GM04504 (cell line): Measurements from ENCODE around the gene ZNF385B.
A peak's percentile ranks its signal among the peaks of the same experiment; 100 is the strongest.

ENCODE experiments used
- DNase-seq: peaks from one replicate; pipeline ENCODE4 v3.0.0-alpha.2; 2012; ENCODE audit warnings: low read depth

The ZNF385B gene

GRCh38 chr2:179588486-179589145 lies 272.8 kb downstream of the ZNF385B start:
- DNase-seq: no peak

- no peak for DNase-seq
These were observed 276.7 kb downstream of the ZNF385B start for GRCh38 chr2:179584760-179585159.

- DNase-seq: no peak
These were observed 279.8 kb downstream of the ZNF385B start for GRCh38 chr2:179581605-179582004.

GRCh38 chr2:179580378-179581146 lies 280.9 kb downstream of the ZNF385B start:
- DNase-seq: no peak

DNA sequence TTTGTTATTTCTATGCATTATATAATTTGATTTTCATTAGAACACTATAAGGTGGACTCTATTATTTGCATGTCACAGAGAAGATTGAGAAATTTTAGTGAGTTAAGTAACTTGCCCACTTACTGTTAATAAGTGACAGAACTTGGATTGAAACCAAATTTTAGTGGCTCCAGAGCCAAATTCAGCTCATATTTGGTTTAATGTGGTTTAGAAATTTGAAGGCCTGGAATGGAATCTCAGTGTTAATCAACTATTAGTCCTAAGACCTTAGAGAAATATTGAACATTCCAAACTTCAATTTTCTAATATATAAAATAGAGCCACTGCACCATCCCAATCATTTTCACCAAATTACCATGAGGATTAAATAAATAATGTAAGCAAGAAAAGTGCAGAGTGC lies 281.6 kb downstream of the ZNF385B start:
- no peak for DNase-seq

- DNase-seq: no peak
These were observed 283.1 kb downstream of the ZNF385B start for GRCh38 chr2:179578171-179578916.

DNA sequence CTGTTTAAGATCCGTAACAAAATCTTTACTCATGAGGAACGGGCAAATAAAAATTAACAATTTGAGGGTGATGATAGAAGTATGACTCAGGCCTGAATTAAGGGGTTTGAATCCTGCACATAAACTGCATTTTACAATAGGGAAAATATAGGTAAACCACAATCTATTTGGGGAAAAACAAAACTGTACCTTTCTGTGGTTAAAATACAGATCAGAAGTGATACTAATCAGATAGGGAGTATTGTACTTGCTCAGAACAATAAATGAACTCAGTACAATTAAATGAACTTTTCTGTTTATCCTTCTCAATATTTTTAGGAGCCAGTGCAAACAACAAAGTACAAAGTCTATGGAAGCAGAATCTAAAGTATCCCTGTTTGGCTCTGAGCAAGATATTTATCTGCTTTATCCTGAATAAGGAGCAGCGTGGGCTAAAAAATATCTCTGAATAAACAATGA lies 287.3 kb downstream of the ZNF385B start:
- DNase-seq: no peak

DNA sequence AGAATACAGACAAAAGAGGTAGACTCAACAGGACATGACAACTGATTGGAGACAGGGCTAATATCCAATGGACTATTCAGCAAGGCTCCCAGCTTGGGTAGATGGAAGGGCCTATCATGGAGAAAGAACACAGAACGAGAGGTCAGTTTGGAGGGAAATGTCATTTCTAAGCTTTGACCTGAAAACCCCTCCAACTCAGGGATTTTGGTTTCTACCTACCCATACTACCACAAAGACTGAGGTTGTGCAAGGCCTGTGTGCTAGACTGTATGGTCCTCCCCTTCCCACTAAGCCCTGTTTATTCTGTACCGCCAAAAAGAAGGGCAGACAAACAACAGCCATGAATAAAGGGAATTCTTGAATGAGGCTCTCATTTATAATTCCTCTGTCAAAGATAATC lies 288.9 kb downstream of the ZNF385B start:
- no peak for DNase-seq

DNA sequence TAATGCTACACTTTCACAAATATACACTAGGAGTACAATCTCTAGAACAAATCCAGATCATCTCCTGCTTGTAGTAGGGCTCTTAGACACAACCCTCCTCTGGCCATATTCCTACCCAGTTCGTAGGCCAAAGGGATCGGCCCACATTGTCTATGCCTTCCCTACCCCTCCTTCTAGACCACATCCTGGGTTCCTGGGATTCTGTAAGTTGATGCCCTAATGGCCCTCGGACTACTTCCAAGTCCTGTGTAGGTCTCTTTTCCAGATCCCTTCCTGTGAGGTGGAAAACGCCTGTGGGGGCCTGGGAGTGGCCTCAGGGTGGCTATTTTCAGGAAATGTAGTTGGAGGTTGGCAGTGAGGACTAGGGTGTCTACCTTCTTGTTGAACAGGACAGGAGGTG lies 289.7 kb downstream of the ZNF385B start:
- DNase-seq: no peak

DNA sequence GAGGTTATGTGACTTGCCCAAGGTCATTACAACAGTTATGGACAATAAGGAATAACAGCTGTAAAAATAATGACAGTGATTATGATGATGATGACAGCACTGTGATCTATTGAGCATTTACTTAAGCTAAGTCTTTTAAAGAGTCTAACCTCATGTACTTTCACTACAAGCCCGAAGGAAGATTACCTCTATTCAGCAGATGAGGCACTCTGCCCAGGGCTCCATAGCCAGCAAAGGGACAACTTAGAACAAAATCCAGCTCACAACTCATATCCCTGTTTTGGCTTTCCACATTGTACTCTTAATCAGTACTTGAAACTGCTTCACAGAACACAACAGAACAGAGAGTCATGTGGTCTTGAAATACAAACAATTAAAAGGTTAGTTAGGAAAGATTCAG lies 290.2 kb downstream of the ZNF385B start:
- no peak for DNase-seq

- DNase-seq: peak; percentile 80
These were observed 291.6 kb downstream of the ZNF385B start for GRCh38 chr2:179569831-179570233.

- DNase-seq: no peak
These were observed 295.6 kb downstream of the ZNF385B start for GRCh38 chr2:179565807-179566206.

DNA sequence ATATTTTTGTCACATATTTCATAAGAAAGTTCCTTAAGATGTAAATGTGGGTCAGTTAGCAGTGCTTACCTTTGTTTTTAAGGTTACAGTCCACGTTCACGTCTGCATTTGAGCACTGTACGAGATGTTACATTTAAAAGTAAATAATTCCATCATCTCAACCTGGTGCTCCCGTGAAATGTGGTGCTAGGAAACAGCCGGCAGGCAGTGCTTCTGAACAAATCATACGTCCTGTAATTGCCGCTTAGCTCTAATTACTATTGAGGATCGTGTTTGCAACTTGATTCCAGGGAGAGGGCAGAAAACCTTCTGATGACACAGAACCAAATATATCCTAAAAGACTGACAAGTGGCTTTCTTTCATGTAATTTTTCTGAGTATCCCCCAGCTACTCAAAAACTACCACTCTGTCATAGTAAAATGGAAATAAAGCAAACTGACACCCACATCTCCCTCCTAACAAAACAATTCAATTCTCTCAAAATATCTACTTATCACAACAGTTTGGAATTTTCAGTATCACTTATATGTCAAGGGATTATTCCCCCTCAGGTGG lies 299.0 kb downstream of the ZNF385B start:
- DNase-seq: no peak

DNA sequence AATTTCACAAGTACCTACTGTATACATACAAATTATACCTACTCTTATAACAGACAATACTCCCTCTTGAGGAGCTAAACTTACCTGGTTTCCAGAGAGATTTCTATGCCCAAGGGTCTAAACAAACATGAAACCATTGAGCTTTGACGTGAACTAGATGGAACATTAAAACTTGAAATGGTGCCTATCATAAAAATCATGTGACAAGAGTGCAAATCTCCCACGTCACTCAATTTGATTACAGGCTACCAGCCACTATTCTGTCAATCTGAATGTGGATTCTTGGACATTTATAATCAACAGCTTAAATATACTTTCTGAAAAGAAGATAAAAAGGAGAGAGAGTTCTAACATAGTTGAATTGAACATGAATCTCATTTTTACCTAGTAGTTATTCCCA lies 299.7 kb downstream of the ZNF385B start:
- DNase-seq: no peak

- DNase-seq: no peak
These were observed 301.1 kb downstream of the ZNF385B start for GRCh38 chr2:179560257-179560735.

- no peak for DNase-seq
These were observed 302.2 kb downstream of the ZNF385B start for GRCh38 chr2:179559108-179559806.

DNA sequence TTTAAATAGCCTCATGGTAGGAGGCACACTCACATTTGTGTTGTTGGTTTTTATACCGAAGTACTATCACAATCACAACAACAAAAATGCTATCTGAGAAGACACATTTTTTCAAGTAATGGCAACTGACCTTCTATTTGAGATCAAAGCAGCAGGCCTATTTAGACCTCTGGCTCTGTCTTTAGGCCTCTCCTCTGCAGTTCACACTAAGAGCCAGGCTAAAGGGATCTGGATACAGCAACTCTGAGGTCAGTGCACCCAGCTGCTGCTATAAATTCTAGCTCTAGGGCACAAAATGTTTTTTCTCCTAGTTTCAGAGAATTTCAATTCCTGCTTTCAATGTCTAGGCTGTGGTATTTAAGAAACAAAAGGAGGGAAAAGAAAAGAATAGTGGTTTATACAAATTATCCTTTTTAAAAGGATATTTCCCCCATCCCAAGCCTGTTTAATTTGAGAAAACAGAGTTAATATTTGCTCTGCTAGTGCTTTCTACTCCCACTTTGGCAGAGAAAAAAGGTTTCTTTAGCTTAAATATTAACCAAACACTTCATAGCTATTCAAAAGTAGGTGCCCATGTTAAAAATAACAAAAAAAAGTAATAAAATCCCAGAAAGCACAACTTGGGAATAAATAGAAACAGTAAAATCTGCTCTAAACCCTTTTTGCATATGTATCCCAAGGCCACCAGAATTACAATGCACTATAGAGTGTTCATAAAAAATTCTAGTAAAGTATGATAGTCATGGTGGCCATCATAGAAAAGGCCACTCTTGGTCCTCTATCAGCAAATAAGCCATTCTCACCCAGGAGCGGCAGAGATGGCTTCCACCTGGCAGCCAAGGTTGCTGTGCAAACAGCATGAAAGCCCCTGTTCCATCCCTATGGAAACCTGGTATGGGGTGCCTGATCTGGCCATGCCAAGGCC lies 303.1 kb downstream of the ZNF385B start:
- no peak for DNase-seq

DNA sequence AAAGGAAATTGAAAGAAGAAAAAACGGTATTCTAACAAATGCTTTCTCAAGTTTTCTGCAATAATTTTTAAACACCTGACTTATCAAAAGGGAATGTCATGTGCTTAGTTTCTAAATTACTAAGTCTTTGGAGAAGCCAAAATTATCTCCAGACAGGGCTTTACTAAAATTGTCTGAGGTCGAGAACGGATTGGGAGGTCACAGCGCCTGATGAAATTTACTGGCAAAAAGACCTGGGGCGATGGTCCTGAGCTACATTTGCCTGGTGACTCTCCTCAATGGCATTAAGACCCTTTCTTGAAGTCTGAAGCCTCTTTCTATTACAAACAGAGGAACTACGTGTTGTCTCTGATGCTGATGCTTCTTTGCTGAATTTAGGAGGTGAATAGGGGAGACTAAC lies 305.0 kb downstream of the ZNF385B start:
- no peak for DNase-seq

DNA sequence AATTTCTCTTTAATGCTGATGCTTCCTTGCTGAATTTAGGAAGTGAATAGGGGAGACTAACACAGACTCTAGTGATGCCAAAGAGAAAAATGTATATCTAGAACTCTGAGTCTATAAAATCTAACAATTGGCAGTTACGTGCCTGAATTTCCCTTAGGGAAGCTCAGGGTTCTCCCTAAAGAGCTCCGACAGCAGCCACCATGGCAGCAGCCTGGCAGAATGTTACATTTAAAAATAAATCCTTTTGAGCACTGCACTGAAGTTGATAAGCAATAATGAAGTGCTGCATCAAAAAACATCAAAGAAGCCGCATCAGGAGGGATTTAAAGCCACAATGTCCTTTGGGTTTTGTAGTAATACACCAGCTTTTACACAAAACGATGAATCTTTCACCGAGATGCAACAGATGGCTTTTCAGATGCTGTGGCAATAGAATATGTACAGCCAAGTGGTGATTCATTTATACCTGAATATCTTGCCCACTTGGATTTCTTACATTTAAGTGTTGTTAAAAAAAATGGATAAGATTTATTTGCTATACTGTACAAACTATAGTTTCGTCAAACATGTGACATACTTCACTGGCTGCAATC lies 305.6 kb downstream of the ZNF385B start:
- no peak for DNase-seq

- no peak for DNase-seq
These were observed 306.6 kb downstream of the ZNF385B start for GRCh38 chr2:179554639-179555386.
